Measurements from ENCODE around the gene MVB12B. TPM values are rescaled to one million over a fixed set of nuclear protein-coding genes. Genes with fewer than 3 reads are reported as not detected.

MVB12B gene
- total RNA-seq, 1 experiment from 2014 or later, result 9.4 TPM

DNA sequence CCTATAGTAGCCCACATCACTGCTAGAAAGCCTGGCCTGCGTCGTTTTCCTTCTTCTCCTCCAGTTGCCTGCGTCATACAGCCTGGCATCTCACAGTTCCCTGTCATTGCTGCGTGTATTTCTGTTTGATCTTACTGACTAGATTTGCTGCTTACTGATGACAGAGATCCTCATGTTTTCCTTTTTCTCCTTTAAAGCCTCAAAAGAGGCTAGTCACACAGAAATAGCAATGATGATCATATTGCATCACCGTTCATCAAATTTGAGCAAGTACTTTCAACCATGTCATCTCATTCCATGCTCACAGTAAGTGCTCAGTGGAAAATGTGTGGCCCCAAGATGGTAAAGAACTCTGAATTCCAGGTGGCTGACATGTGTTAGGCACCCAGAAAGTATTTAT, 76.8 kb downstream of the MVB12B start:
- in situ Hi-C loops (cut with HindIII; ENCODE audit: low pct_unique_long_range_greater_than_20kb, low sequenced_read_pairs) (no loop called here), intact Hi-C loops (cut with micrococcal nuclease; ENCODE audit: unreplicated experiment) (no loop called here)
- CTCF ChIA-PET, result no interaction called here
- TF ChIP-seq TCF7L2 (IDR thresholded peaks at IDR 0.05; ENCODE audit: low read depth, low read length) (no peak), SIN3A (IDR thresholded peaks at IDR 0.05; ENCODE audit: borderline replicate concordance, insufficient read depth, low read depth, low read length) (no peak), CTCF (IDR thresholded peaks at IDR 0.05) (no peak)
- TF ChIP-seq, protein P1, sequence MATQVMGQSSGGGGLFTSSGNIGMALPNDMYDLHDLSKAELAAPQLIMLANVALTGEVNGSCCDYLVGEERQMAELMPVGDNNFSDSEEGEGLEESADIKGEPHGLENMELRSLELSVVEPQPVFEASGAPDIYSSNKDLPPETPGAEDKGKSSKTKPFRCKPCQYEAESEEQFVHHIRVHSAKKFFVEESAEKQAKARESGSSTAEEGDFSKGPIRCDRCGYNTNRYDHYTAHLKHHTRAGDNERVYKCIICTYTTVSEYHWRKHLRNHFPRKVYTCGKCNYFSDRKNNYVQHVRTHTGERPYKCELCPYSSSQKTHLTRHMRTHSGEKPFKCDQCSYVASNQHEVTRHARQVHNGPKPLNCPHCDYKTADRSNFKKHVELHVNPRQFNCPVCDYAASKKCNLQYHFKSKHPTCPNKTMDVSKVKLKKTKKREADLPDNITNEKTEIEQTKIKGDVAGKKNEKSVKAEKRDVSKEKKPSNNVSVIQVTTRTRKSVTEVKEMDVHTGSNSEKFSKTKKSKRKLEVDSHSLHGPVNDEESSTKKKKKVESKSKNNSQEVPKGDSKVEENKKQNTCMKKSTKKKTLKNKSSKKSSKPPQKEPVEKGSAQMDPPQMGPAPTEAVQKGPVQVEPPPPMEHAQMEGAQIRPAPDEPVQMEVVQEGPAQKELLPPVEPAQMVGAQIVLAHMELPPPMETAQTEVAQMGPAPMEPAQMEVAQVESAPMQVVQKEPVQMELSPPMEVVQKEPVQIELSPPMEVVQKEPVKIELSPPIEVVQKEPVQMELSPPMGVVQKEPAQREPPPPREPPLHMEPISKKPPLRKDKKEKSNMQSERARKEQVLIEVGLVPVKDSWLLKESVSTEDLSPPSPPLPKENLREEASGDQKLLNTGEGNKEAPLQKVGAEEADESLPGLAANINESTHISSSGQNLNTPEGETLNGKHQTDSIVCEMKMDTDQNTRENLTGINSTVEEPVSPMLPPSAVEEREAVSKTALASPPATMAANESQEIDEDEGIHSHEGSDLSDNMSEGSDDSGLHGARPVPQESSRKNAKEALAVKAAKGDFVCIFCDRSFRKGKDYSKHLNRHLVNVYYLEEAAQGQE (IDR thresholded peaks at IDR 0.05; ENCODE audit: insufficient read depth in 1 of 2, low read depth in 2 of 2, low read length in 1 of 2), result no peak
- no peak overlapping the region for H3K27ac ChIP-seq (ENCODE audit: low read length)
- no peaks in the 10 kb centered on the region for H3K9me3 ChIP-seq (ENCODE audit: control insufficient read depth, insufficient read depth, low read depth, low read length)
- BruUV-seq (replicated peaks), result no TSS peak
- H3K36me3 ChIP-seq (ENCODE audit: control insufficient read depth, insufficient read depth, low read length), result no peaks in the 10 kb centered on the region
- H3K27me3 ChIP-seq (ENCODE audit: control insufficient read depth, insufficient read depth, low read length), result no peaks in the 10 kb centered on the region
- ATAC-seq, result no peak
- DNase-seq (ENCODE audit: low read depth, low spot score), result no peak
- POLR2A ChIA-PET, result no interaction called here
- H3K4me1 ChIP-seq (ENCODE audit: control insufficient read depth, insufficient read depth, low read length), result no peaks in the 10 kb centered on the region
- no peak overlapping the region for H3K4me3 ChIP-seq (ENCODE audit: low read depth in 2 of 2, low read length in 2 of 2)

DNA sequence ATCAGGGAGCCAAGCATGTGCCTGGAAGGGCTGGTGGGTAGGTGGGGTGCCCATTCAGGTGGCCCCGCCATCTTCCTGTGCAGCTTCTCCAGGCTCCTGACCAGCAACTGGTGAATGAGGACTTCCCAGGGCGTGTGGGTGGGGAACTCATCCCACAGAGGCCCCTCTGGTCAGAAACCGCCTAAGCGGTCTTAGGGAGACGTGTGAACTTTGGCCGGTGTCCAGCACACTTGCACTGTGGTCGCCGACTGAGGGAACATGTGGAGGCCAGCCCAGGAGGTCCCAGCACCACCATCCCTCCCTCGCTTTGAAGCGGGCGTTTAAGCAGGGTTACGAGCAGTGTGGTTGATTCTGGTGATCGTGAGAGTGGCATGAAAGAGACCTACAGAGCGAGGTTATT, 77.8 kb downstream of the MVB12B start:
- Histone ChIP-seq H3K27me3 (ENCODE audit: control insufficient read depth, insufficient read depth, low read length) (no peaks in the 10 kb centered on the region), H3K36me3 (ENCODE audit: control insufficient read depth, insufficient read depth, low read length) (no peaks in the 10 kb centered on the region), H3K4me1 (ENCODE audit: control insufficient read depth, insufficient read depth, low read length) (no peaks in the 10 kb centered on the region), H3K4me3 (ENCODE audit: low read depth in 2 of 2, low read length in 2 of 2) (no peak overlapping the region), H3K27ac (ENCODE audit: low read length) (no peak overlapping the region), H3K9me3 (ENCODE audit: control insufficient read depth, insufficient read depth, low read depth, low read length) (no peaks in the 10 kb centered on the region)
- TF ChIP-seq POLR2AphosphoS5 (IDR thresholded peaks at IDR 0.05; ENCODE audit: low read depth, low read length) (no peak), SIN3A (IDR thresholded peaks at IDR 0.05; ENCODE audit: borderline replicate concordance, insufficient read depth, low read depth, low read length) (no peak), TCF7L2 (IDR thresholded peaks at IDR 0.05; ENCODE audit: low read depth, low read length) (no peak), CTCF (IDR thresholded peaks at IDR 0.05) (no peak)
- TF ChIP-seq, protein P1 (IDR thresholded peaks at IDR 0.05; ENCODE audit: insufficient read depth in 1 of 2, low read depth in 2 of 2, low read length in 1 of 2), result no peak
- no peak for DNase-seq (ENCODE audit: low read depth, low spot score)
- CTCF ChIA-PET, result no interaction called here
- no TSS peak for BruUV-seq (replicated peaks)
- in situ Hi-C loops (cut with HindIII; ENCODE audit: low pct_unique_long_range_greater_than_20kb, low sequenced_read_pairs), result no loop called here
- intact Hi-C loops (cut with micrococcal nuclease; ENCODE audit: unreplicated experiment), result no loop called here
- POLR2A ChIA-PET, result no interaction called here
- ATAC-seq, result no peak
